ENCODE data around the gene NEGR1. TPM values are rescaled to one million over a fixed set of nuclear protein-coding genes. Genes with fewer than 3 reads are reported as not detected.

The NEGR1 gene
- total RNA-seq, 4 donors from 2014 or later = 34.5 to 58.8 (median 48.5) TPM

GRCh38 chr1:71621785-71622184 is 660.6 kb downstream of the NEGR1 start:
- no peaks in the 10 kb centered on the region for H3K4me1 ChIP-seq
- H3K36me3 ChIP-seq = no peaks in the 10 kb centered on the region
- H3K27ac ChIP-seq (replicated peaks in 1 of 4) = no peak overlapping the region
- intact Hi-C loops (cut with DNase I) = no loop called here
- DNase-seq (ENCODE audit: extremely low spot score) = no peak
- no peak for TF ChIP-seq CTCF (IDR thresholded peaks at IDR 0.05)
- no peak for TF ChIP-seq POLR2AphosphoS5 (IDR thresholded peaks at IDR 0.05)
- TF ChIP-seq POLR2A (IDR thresholded peaks at IDR 0.05; ENCODE audit: low read depth) = no peak
- no peak for TF ChIP-seq EP300 (IDR thresholded peaks at IDR 0.05)
- H3K9me3 ChIP-seq = no peaks in the 10 kb centered on the region
- 45% methylated on average over 1 of the region's 1 CpG for WGBS
- H3K4me3 ChIP-seq = no peak overlapping the region
- H3K27me3 ChIP-seq = no peaks in the 10 kb centered on the region

GRCh38 chr1:71618766-71619530 is 663.4 kb downstream of the NEGR1 start:
- Histone ChIP-seq H3K27ac (replicated peaks in 1 of 4) (no peak overlapping the region), H3K4me1 (no peaks in the 10 kb centered on the region), H3K27me3 (no peaks in the 10 kb centered on the region), H3K9me3 (no peaks in the 10 kb centered on the region), H3K4me3 (no peak overlapping the region), H3K36me3 (no peaks in the 10 kb centered on the region)
- intact Hi-C loops (cut with DNase I) = no loop called here
- DNase-seq (ENCODE audit: extremely low spot score) = no peak
- no peak for TF ChIP-seq POLR2A (IDR thresholded peaks at IDR 0.05; ENCODE audit: low read depth)
- TF ChIP-seq POLR2AphosphoS5 (IDR thresholded peaks at IDR 0.05) = no peak
- 88% methylated on average over 3 of the region's 3 CpGs for WGBS

- WGBS = 77% methylated on average over 4 of the region's 4 CpGs
- no peaks in the 10 kb centered on the region for H3K27me3 ChIP-seq
- no peaks in the 10 kb centered on the region for H3K36me3 ChIP-seq
- intact Hi-C loops (cut with DNase I) = no loop called here
- no peaks in the 10 kb centered on the region for H3K4me1 ChIP-seq
- no peak overlapping the region for H3K4me3 ChIP-seq
- H3K9me3 ChIP-seq = no peaks in the 10 kb centered on the region
- no peak for DNase-seq (ENCODE audit: extremely low spot score)
- no peak for TF ChIP-seq EP300 (IDR thresholded peaks at IDR 0.05)
- TF ChIP-seq POLR2A (IDR thresholded peaks at IDR 0.05; ENCODE audit: low read depth) = no peak
- TF ChIP-seq POLR2AphosphoS5 (IDR thresholded peaks at IDR 0.05) = no peak
- TF ChIP-seq CTCF (IDR thresholded peaks at IDR 0.05) = no peak
- no peak overlapping the region for H3K27ac ChIP-seq (replicated peaks in 1 of 4)
These were observed 664.1 kb downstream of the NEGR1 start for GRCh38 chr1:71618191-71618590.

GRCh38 chr1:71610476-71610875 is 671.9 kb downstream of the NEGR1 start:
- TF ChIP-seq CTCF (IDR thresholded peaks at IDR 0.05) (no peak), POLR2A (IDR thresholded peaks at IDR 0.05; ENCODE audit: low read depth) (no peak), EP300 (IDR thresholded peaks at IDR 0.05) (no peak), POLR2AphosphoS5 (IDR thresholded peaks at IDR 0.05) (no peak)
- WGBS = 56% methylated on average over 1 of the region's 1 CpG
- intact Hi-C loops (cut with DNase I) = no loop called here
- no peak overlapping the region for H3K4me3 ChIP-seq
- H3K9me3 ChIP-seq = peaks cover 0 to 7% (median 0%) of the 10 kb centered on the region in 4 donors
- no peak for DNase-seq (ENCODE audit: extremely low spot score)
- no peaks in the 10 kb centered on the region for H3K4me1 ChIP-seq
- no peaks in the 10 kb centered on the region for H3K27me3 ChIP-seq
- H3K27ac ChIP-seq (replicated peaks in 1 of 4) = no peak overlapping the region
- peaks cover 0 to 9% (median 0%) of the 10 kb centered on the region in 4 donors for H3K36me3 ChIP-seq

GRCh38 chr1:71603044-71603776 is 679.1 kb downstream of the NEGR1 start:
- 82% methylated on average over 3 of the region's 3 CpGs for WGBS

More at GRCh38 chr1:71603044-71603776, 679.1 kb downstream of the NEGR1 start:
- H3K27me3 ChIP-seq = no peaks in the 10 kb centered on the region
- intact Hi-C loops (cut with DNase I) = no loop called here
- no peak for DNase-seq (ENCODE audit: extremely low spot score)
- H3K4me1 ChIP-seq = peaks cover 0 to 2% (median 0%) of the 10 kb centered on the region in 4 donors
- no peak overlapping the region for H3K27ac ChIP-seq (replicated peaks in 1 of 4)
- H3K36me3 ChIP-seq = no peaks in the 10 kb centered on the region
- H3K4me3 ChIP-seq = no peak overlapping the region
- TF ChIP-seq EP300 (IDR thresholded peaks at IDR 0.05) (no peak), CTCF (IDR thresholded peaks at IDR 0.05) (no peak), POLR2A (IDR thresholded peaks at IDR 0.05; ENCODE audit: low read depth) (no peak), POLR2AphosphoS5 (IDR thresholded peaks at IDR 0.05) (no peak)
- peaks cover 0 to 7% (median 0%) of the 10 kb centered on the region in 4 donors for H3K9me3 ChIP-seq
